ENCODE results near the gene MIER1.
"Not testable (repeated sequence)": the region's sequence is repeated elsewhere in the genome, so short reads cannot be mapped to it uniquely, and the experiment has no call there.

Gene MIER1

DNA sequence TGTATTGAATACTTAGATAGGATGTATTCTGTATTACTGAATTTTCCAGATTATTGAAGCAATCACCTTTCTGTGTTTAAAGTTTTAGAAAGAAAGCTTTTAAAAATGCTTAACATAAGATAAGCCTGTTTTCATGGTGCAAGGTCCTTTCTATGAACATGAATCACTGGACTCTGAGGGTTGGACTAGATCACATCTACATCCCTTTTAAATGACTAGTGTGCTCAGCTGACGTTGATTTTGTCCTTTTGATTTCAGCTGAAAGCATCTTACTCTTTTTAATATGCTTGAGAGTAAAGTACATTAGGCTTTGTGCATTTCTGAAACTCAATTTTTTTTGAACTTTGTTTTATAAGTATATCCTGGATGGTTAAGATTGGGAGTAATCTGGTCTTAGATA, 16.2 kb downstream of the MIER1 start:
- DNase-seq, result no peak

DNA sequence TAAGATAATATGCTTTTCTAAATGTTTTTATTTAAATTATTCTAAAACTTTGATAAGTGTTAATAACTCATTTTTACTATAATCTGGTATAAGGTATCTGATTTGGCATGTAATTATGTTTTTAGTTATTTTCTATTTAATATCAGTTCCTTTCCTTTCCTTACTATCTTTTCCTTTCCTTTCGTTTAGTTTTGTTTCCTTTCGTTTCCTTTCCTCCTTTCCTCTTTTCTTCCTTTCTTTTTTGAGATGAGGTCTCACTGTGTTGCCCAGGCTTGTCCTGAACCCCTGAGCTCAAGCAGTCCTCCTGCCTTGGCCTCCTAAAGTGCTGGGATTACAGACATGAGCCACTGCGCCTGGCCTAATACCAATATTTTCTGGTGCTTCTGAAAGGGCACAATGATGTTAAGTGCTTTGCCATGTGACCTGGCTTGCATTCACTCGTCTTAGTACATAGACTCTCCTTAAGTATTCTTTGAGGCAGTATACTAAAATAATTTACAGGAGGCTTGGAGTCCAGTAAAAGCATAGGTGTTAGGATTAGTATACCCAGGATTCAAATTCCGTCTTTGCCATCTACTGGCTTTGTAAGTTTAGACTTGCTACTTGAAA, 18.7 kb downstream of the MIER1 start:
- no peak for DNase-seq

DNA sequence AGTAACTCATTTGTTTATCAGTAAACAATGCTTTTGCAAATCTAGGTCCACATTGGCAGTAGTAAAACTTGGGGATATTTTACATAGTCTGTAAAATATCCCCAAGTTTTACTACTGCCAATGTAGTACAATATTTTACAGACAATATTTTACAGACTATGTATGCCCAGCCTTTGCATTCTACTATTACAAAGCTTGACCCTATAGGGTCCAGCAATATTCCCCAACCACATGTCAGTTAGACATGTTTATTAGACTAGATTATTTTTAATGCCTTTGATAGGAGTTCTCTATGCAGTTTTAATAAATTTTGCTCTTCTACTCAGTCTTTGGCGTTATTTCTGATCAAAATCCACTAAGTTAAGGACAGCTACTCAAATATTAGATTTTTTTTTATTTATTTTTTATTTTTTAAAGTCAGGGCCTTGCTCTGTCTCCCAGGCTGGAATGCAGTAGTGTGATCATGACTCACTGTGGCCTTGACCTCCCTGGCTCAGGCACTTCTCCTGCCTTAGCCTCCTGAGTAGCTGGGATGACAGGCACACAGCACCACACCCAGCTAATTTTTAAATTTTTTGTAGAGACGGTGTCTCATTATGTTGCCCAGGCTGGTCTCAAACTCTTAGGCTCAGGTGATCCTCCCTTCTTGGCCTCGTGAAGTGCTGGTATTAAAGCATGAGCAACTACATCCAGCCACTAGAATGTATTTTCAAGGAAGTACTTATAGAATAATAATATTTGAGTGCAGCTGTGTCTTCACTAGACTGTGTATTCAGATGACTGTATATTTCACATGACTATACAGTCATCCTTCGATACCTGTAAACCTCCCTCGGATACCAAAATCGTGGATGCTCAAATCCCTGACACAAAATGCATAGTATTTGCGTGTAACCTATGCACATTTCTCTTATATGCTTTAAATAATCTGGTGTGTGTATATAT, 19.8 kb downstream of the MIER1 start:
- no peak for DNase-seq

DNA sequence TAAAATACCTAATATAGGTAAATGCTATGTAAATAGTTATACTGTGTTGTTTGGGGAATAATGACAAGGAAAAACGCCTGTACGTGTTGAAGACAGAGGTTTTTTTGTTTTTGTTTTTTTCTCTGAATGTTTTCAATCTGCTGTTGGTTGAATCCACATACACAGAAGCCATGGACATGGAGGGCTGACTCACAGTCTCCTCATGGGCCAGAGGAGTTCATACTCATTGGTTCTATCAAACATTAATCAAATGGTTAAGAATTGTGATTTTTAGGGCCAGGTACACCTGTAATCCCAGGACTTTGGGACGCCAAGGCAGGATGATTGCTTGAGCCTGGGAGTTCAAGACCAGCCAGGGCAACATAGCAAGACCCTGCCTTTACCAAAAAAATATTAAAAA, 20.5 kb downstream of the MIER1 start:
- no peak for DNase-seq

DNA sequence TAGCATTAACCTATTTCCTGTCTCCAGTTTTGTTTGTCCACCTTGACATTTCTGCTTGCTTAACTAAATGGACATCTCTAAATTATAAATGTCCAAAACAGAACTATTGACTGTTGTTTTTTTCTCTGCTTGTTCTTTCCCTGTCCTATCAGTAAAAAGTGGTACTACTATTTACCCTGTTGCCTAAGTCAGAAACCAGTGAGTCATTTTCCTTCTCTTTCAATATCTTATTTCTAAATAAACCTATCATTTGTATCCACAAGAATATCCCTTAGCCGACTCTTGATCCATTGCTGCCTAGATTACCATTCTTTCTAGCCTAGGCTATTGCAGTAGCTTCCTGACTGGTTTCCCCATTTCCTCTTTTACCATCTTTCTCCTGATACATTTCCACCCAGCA, 22.5 kb downstream of the MIER1 start:
- DNase-seq, result no peak

DNA sequence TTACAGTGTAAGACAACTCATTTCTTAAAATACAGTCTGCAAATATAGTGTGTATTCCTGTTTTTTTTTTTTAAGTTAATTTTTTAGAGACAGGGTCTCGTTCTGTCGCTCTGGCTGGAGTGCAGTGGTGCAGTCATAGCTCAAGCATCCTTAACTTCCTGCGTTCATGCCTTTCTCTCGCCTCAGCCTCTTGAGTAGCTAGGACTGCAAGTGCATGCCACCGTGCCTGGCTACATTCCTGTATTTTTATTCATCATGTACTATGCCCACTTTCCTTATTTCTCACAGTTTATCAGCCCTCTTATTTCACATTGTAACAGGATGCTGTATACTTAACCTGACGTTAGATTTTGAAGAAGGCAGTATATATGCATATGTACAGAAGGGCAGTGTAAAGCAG, 26.7 kb downstream of the MIER1 start:
- DNase-seq, result no peak

DNA sequence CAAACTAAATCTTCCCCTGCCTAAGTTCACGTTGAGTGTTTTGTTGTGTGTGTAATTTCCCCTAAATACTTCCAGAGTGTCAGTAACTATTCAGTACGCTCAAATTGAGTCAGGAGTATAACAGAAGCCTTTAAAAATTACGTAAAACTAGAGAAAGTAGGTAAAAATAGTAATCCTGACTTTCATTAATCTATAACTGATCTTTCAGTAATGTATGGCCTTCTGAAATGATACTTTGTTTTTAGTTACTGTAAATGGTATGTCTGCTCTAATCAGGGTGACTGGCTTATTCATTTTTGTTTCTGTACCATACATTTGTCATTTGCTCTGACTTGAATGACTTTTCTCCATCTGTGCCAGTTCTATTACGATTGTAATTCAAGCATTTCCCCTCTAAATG, 29.4 kb downstream of the MIER1 start:
- DNase-seq, result no peak

DNA sequence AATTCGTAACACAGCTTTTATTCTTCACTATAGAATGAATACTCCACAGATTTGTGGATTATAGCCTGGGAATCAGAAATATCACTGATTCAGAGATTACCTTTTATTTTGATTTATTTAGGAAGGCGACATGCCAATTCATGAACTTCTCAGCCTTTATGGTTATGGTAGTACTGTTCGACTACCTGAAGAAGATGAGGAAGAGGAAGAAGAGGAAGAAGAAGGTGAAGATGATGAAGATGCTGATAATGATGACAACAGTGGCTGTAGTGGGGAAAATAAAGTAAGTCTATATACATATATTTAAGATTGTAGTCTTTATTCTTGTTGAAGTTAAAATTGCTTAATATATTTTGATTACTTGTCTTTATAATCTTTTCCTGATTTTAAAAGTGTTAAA, 33.1 kb downstream of the MIER1 start:
- no peak for DNase-seq

DNA sequence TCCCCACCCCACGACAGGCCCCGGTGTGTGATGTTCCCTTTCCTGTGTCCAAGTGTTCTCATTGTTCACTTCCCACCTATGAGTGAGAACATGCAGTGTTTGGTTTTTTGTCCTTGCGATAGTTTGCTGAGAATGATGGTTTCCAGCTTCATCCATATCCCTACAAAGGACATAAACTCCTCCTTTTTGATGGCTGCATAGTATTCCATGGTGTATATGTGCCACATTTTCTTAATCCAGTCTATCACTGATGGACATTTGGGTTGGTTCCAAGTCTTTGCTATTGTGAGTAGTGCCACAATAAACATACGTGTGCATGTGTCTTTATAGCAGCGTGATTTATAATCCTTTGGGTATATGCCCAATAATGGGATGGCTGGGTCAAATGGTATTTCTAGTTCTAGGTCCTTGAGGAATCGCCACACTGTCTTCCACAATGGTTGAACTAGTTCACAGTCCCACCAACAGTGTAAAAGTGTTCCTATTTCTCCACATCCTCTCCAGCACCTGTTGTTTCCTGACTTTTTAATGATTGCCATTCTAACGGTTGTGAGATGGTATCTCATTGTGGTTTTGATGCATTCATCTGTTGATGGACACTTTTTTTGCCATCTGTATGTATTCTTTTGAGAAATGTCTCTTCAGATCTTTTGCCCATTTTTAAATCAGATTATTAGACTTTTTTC, 41.5 kb downstream of the MIER1 start:
- DNase-seq, result not testable (repeated sequence)

DNA sequence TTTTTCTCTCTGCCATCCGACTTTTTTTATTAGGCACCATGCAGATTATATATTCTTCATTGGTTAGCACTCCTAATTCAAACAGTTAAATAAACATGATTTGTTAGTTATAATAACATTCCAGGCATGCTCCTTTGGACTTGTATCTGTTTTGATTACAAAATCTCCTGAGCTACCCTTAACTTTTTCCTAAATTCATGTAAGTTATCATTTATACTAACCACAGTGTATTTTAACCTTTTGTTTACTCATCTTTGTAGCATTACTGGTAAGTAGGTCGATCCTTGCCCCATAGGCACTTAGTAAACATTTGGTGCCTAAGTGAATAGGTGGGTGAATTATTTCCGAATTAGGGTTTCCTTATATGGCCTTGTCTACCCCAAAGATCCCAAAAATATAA, 43.8 kb downstream of the MIER1 start:
- no peak for DNase-seq

DNA sequence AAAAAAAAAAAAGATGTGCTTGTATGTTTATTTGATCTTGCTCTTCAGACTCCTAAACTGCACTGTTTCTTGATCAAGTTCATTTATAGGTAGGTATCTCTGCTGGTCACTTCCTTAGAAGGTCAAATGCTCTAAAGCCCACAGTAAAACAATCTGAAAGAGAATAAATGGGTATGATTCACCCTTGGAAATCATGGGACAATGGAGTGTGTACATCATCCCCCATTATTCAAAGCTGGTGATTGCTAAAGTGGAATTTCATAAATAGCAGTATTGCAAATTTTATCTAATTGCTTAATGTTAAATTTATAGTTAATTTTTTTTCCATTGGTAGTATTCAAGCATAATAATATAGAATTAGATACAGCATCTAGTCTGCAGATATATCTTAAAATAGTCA, 53.4 kb downstream of the MIER1 start:
- no peak for DNase-seq

DNA sequence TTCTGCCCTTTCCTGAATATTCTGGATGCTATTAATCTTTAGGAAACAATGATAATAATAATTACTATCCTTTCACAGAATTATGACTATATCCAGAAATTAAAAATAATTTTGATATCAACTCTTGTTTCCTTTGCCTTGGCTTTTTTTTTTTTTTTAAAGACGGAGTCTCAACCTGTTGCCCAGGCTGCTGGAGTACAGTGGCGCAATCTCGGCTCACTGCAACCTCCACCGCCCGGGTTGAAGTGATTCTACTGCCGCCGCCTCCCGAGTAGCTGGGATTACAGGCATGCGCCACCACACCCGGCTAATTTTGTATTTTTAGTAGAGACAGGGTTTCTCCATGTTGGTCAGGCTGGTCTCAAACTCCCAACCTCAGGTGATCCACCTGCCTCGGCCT, 54.8 kb downstream of the MIER1 start:
- not testable (repeated sequence) for DNase-seq

DNA sequence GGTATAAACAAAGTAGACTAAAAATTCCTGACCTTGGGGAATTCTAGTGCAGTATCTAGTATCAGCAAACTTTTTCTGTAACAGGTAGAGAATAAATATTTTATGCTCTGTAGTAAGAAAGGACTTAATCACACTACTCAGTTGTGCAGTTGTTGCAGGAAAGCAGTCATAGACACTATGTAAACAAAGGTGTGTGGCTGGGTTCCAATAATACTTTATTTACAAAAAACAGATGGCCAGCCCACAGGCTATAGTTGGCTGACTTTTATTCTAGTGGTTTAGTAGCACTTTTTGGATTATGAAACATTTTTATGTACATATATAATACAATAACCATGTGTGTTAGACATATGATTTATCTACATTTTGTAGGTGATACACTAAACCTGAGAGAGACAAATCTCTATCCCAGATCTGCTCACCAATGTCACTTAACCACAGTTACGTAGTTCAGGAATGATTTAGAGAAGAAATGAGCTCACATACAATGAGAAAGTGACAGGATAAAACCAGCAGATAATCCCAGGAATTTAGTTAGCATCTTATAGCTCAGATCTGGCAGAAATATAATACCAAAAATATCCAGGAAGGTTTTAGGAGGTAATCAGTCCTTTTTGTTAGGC, 56.1 kb downstream of the MIER1 start:
- DNase-seq, result no peak

DNA sequence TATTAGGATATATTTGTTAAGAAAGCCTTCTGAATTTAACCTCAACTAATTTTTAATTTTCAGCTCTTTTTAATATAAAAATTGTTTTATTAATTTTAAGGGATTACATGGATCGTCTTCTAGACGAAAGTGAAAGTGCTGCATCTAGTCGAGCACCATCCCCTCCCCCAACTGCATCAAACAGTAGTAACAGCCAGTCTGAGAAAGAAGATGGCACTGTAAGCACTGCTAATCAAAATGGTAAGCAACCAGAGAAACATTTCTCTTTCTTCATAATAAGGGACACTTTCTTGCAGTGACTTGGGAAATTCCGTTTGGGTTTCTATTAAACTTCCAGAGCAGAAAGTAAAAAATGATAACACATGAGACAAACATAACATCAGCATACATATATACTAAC, 56.9 kb downstream of the MIER1 start:
- DNase-seq, result peak; percentile 54

DNA sequence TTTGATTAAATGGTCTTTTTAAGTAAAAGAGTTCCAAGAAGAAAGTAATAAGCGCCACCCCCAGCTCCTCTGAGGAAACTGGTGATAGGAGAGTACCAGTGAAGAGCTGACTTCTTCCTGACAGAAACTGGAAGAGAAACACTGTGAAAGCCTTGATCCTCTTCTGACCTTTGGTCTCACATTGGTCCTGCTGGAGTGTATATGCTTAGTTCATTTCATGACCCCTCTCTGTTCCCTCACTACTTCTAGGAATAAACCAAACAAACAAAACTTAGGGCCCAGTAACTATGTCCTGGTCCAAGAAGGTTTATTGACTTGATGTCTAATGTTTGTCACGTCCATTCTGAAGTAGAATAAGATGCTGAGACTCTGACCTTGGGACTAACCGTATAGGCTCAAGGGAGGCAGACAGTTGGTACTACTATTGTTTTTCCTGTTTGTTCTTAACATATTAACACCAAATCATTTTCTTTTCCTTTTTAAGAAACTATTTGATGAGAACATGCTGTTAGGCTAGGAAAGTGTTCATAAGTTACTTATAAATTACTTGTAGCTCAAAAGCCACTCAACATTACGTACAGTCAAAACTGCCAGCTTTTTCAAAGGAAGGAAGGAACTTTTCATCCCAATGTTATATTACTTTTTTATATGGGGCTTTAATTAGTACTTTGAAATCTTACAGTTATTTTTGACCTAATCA, 57.9 kb downstream of the MIER1 start:
- DNase-seq, result no peak

DNA sequence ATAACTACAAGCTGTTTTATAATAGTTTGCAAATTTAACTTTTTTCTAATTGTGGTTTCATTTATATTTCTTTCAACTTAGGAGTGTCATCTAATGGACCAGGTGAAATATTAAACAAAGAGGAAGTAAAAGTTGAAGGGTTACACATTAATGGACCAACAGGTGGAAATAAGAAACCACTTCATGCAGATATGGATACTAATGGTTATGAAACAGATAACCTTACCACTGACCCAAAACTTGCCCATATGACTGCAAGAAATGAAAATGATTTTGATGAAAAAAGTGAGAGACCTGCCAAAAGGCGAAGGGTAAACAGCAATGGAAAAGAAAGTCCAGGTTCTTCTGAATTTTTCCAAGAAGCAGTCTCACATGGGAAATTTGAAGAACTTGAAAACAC, 59.7 kb downstream of the MIER1 start:
- DNase-seq, result no peak

DNA sequence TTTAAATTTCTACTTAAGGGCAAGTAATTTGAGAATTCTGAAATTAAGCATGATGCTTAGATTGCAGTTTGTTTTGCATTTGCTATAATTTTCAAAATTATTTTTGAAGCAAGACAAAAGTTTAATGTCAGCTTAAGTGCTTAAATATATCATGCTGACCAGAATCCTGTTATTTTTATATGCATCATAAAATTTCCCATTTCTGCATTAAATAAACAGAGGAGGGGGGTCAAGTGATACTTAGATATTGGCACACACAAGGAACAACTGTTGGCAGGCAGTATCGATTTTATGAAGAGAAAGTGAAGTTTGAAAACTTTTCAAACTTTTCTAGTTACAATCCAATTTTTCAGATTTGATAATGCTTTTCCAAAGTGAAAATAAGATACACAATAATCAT, 61.0 kb downstream of the MIER1 start:
- DNase-seq, result no peak

DNA sequence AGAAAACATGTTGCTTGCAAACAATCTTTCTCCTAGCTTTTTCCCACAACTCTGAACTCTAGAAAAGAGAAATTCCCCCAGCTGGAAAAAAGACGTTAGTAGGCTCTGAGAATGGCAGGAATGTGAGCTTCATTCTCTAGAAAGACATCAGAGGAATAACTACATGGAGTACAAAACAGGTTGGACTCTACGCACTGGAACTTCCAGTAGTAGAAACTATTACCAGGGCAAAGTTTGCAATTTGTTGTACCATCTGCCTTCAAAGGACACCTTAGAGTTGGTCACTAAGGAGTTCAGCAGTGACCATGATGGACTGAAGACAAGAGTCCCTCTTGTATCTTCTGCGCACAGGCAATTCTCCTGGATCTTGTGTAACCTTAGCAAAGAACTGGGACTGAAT, 68.3 kb downstream of the MIER1 start:
- DNase-seq, result no peak

DNA sequence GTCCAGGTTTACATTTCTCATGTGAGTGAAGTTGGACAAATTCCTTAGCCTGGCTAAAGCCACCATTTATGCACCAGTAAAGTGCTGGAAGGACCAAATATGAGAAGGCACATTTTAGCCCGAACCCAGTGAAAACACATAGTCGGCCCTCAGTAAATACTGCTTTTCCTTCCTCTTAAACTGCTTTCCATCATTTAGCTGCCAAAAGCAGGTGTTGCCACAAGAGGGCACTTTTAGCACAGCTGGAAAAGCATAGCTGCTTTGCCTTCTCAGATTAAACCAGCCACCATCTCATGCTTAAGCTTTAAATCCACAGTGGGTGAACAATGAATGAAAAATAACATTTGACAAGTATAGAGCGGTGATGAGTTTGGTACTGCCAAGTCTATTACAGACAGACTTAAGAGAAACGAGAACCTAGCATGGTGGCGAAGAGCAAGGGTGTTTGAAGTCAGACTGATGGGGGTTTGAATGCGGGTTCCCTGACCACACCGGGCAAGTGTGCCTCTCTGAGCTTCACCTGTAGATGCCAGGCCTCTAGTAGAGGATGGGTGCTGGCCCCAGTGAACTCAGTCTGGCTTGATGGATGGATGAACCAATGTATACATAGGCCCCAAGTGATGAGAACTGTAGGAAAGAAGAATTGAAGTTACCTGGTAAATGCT, 71.4 kb downstream of the MIER1 start:
- peak; percentile 49 for DNase-seq

DNA sequence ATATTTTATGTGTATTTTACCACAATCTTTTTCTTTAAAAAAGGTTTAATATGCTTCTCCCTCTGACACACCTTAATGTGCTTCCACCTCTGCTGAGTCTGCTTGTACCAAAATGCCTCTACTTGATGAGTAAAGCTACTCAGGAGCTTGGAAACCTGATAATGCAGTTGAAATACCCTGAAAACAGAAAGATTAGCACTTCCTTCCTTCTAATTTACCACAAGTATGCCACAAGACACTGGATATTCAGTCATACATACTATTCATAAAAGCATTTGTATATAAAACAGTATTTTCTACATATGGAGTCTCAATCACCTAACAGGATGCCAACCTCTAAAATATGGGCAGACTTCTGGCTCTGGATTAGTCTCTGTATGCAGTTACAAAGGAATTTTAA, 74.2 kb downstream of the MIER1 start:
- no peak for DNase-seq

DNA sequence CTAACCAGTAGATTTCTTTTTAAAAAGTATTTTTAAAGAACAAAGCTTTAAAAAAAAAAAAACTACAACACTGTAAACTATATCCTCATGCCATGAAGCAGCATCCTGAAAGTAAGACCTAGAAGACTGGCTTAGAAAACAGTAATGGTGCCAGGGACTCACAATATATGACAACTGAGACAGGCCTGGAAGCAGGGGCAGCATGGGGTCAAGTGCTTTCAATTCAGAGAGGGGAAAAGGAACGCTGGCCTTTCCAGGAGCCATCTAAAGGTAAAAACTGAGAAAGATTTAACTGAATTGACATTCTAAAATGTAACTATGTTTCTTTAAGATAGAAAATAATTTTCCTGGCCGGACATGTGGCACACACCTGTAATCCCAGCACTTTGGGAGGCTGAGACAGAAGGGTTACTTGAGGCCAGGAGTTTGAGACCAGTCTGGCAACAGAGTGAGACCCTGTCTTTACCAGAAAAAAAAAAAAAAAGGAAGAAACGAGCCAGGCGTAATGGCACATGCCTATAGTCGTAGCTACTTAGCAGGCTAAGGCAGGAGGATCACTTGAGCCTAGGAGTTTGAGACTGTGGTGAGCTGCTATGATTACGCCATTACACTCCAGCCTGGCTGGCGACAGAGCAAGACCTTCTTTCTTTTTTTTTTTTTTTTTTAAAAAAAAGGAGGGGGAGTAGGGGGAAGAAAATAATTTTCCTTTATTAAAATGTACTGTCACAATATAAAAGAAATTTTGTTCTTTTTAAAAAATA, 75.0 kb downstream of the MIER1 start:
- no peak for DNase-seq

Measured in central memory CD4-positive, alpha-beta T cell (primary cell).